AG04449 (cell line): Measurements from ENCODE around the gene HEATR9.

Experiments
- CTCF ChIA-PET: fragments of 350-600 bp; formaldehyde crosslinking; extraction: SDS; loops from one replicate; lab custom pipeline; 2021; ENCODE audit warnings: antibody characterized with exemption; lab: Yijun Ruan, JAX
- POLR2A ChIA-PET: fragments of 400-600, 350-600 bp; formaldehyde crosslinking; extraction: SDS; loops from one replicate; lab custom pipeline; 2020; ENCODE audit warnings: antibody characterized with exemption, inconsistent platforms; lab: Yijun Ruan, JAX
- DNase-seq: peaks from one replicate; pipeline ENCODE4 v3.0.0-alpha.2; 2010; ENCODE audit warnings: low read depth, low spot score
- H3K4me3 ChIP-seq: 2 replicates; pipeline ENCODE4 v1.5.1; 2011; ENCODE audit warnings: low read depth, mild to moderate bottlenecking, control low read depth, low read length
- CTCF ChIP-seq: IDR thresholded peaks from one replicate; pipeline ENCODE4 v1.5.1; 2011; ENCODE audit warnings: mild to moderate bottlenecking, moderate library complexity, low read length, control low read depth, inconsistent platforms; ENCODE audit not compliant: insufficient read depth; ENCODE audit errors: missing control alignments

HEATR9 gene

GRCh38 chr17:35843698-35844097 lies 25.0 kb downstream of the HEATR9 start:
- H3K4me3 ChIP-seq: no peak overlapping the region
- no peak for DNase-seq
- CTCF ChIA-PET: interaction anchor here (1.8 kb wide), 1 partner anchor 10 kb away, joined by 4 read pairs; no protein-coding TSS in a partner anchor
- POLR2A ChIA-PET: no interaction called here
- no peak for TF ChIP-seq CTCF

GRCh38 chr17:35842239-35842638 lies 26.5 kb downstream of the HEATR9 start:
- TF ChIP-seq CTCF: no peak
- ChIA-PET POLR2A (no interaction called here), CTCF (interaction anchor here (1.0 to 1.8 kb wide), 7 partner anchors 8 to 229 kb away, joined by 3 to 6 read pairs (median 3); partner anchors contain the start of gene TAF15)
- DNase-seq: no peak
- H3K4me3 ChIP-seq: no peak overlapping the region

GRCh38 chr17:35841505-35841904 lies 27.2 kb downstream of the HEATR9 start:
- no peak for TF ChIP-seq CTCF
- DNase-seq: no peak
- CTCF ChIA-PET: interaction anchor here (0.7 to 1.8 kb wide), 8 partner anchors 13 to 228 kb away, joined by 3 to 6 read pairs (median 3); partner anchors contain the start of gene TAF15
- no peak overlapping the region for H3K4me3 ChIP-seq
- POLR2A ChIA-PET: interaction anchor here (0.5 to 0.7 kb wide), 2 partner anchors 33 to 35 kb away, joined by 3 to 4 read pairs; no protein-coding TSS in a partner anchor

GRCh38 chr17:35841101-35841500 lies 27.6 kb downstream of the HEATR9 start:
- DNase-seq: no peak
- POLR2A ChIA-PET: interaction anchor here (0.5 to 0.7 kb wide), 2 partner anchors 33 to 36 kb away, joined by 3 to 4 read pairs; no protein-coding TSS in a partner anchor
- CTCF ChIA-PET: interaction anchor here (0.7 to 1.8 kb wide), 7 partner anchors 13 to 82 kb away, joined by 3 to 6 read pairs (median 3); partner anchors contain the start of gene TAF15
- no peak for TF ChIP-seq CTCF
- no peak overlapping the region for H3K4me3 ChIP-seq

DNA sequence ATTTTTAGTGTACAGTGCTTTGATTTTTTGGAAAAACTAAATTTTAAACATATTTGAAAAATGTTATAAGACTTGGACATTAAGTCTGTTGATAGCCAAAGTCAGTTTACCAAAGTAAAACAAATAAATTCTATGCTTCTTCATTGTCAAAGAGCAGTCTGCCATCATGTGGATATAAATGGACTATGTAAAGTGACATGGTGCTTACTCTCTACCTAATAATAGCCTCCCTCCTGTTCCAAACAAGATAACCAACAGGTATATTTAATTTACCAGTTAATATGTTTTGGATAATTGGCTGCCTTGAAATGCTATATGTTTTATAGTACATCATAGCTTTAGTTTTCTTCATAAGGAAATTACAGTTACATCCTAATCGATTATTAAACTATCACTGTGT lies 43.5 kb downstream of the HEATR9 start:
- DNase-seq: no peak
- no peak overlapping the region for H3K4me3 ChIP-seq
- no peak for TF ChIP-seq CTCF
- POLR2A ChIA-PET: no interaction called here
- CTCF ChIA-PET: interaction anchor here (1.7 kb wide), 1 partner anchor 61 kb away, joined by 3 read pairs; no protein-coding TSS in a partner anchor

DNA sequence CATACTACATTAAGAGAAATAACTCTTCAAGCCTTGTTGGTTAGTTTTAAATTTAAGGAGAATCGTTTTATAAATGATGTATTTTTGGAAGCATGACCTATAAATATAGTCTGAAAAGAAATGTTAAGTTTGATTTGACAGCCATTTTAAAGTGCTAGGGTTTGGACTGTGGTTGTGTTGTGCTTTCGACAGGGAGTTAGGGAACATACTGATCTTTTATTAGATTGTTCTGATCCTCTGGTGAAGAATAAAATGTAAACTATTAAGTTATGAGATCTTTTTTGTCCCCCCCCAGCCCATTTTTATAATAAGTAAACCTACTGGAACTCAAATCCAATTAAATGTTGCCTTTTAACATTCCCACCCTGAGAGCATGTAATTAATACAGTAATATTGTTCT lies 47.4 kb downstream of the HEATR9 start:
- no peak for TF ChIP-seq CTCF
- DNase-seq: no peak
- POLR2A ChIA-PET: no interaction called here
- CTCF ChIA-PET: interaction anchor here (1.7 kb wide), 1 partner anchor 51 kb away, joined by 5 read pairs; no protein-coding TSS in a partner anchor
- H3K4me3 ChIP-seq: no peak overlapping the region
